Measurements from ENCODE around the gene VWF.

Gene VWF

GRCh38 chr12:6124411-6125309 is at the start of gene VWF:
TSS of gene VWF (minus strand) at chr12:6124670. CDS start at chr12:6123196, 1,474 bp downstream.
- no peak for DNase-seq (ENCODE audit: low read depth, low spot score)
- no peak within 1 kb of the TSS for H3K4me3 ChIP-seq (ENCODE audit: insufficient read length, low read depth)

GRCh38 chr12:6172862-6173261 is 48.4 kb upstream of the VWF start:
- H3K27me3 ChIP-seq (ENCODE audit: insufficient read depth, insufficient read length) = no peaks in the 10 kb centered on the region
- H3K9ac ChIP-seq (ENCODE audit: insufficient read length, low read depth) = no peak overlapping the region
- peaks cover 13% of the 10 kb centered on the region for H3K9me3 ChIP-seq (ENCODE audit: insufficient read depth, low read length)
- no peak overlapping the region for H3K4me3 ChIP-seq (ENCODE audit: insufficient read length, low read depth)
- H3K36me3 ChIP-seq (ENCODE audit: insufficient read depth, insufficient read length, low read length) = no peaks in the 10 kb centered on the region
- TF ChIP-seq ZNF274 (IDR thresholded peaks at IDR 0.05; ENCODE audit: low read depth, low read length) (no peak), SUZ12 (IDR thresholded peaks at IDR 0.05; ENCODE audit: extremely low read depth, insufficient read depth, insufficient read length) (no peak), YY1 (IDR thresholded peaks at IDR 0.05; ENCODE audit: insufficient read depth, insufficient read length) (no peak)
- DNase-seq (ENCODE audit: low read depth, low spot score) = no peak
- no peaks in the 10 kb centered on the region for H3K4me1 ChIP-seq (ENCODE audit: insufficient read depth, insufficient read length)

More at GRCh38 chr12:6124411-6125309, at the start of gene VWF:
- peaks cover 3% of the 10 kb centered on the region for H3K27me3 ChIP-seq (ENCODE audit: insufficient read depth, insufficient read length)
- H3K9ac ChIP-seq (ENCODE audit: insufficient read length, low read depth) = no peak within 1 kb of the TSS
- TF ChIP-seq YY1 (IDR thresholded peaks at IDR 0.05; ENCODE audit: insufficient read depth, insufficient read length) (no peak), ZNF274 (IDR thresholded peaks at IDR 0.05; ENCODE audit: low read depth, low read length) (no peak), SUZ12 (IDR thresholded peaks at IDR 0.05; ENCODE audit: extremely low read depth, insufficient read depth, insufficient read length) (no peak)
- H3K4me1 ChIP-seq (ENCODE audit: insufficient read depth, insufficient read length) = peaks cover 15% of the 10 kb centered on the region
- no peaks in the 10 kb centered on the region for H3K9me3 ChIP-seq (ENCODE audit: insufficient read depth, low read length)
- H3K36me3 ChIP-seq (ENCODE audit: insufficient read depth, insufficient read length, low read length) = no peaks in the 10 kb centered on the region

DNA sequence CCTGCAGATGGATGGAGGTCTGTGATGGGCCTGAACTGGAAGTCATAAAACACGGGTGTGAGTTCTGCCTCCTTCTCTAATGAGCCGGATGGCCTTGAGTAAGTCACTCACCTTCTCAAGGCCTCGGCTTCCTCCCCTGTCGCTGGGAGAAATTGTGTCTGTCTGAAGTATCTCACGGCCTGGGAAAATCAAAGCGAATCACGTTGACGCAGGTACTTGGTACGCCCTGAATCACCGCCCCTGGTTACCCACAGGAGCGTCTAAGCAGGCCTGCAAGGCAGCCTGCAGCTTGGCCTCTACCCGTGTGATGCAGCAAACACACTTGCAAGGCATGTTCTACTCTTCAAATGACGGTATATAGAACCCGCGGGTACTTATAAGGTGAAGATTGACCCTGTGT is 47.6 kb upstream of the VWF start:
- Histone ChIP-seq H3K4me3 (ENCODE audit: insufficient read length, low read depth) (no peak overlapping the region), H3K27me3 (ENCODE audit: insufficient read depth, insufficient read length) (no peaks in the 10 kb centered on the region), H3K4me1 (ENCODE audit: insufficient read depth, insufficient read length) (no peaks in the 10 kb centered on the region), H3K36me3 (ENCODE audit: insufficient read depth, insufficient read length, low read length) (no peaks in the 10 kb centered on the region), H3K9me3 (ENCODE audit: insufficient read depth, low read length) (peaks cover 13% of the 10 kb centered on the region), H3K9ac (ENCODE audit: insufficient read length, low read depth) (no peak overlapping the region)
- TF ChIP-seq YY1 (IDR thresholded peaks at IDR 0.05; ENCODE audit: insufficient read depth, insufficient read length) (no peak), ZNF274 (IDR thresholded peaks at IDR 0.05; ENCODE audit: low read depth, low read length) (no peak), SUZ12 (IDR thresholded peaks at IDR 0.05; ENCODE audit: extremely low read depth, insufficient read depth, insufficient read length) (no peak)
- no peak for DNase-seq (ENCODE audit: low read depth, low spot score)

GRCh38 chr12:6171409-6172015 is 47.0 kb upstream of the VWF start:
- Histone ChIP-seq H3K9ac (ENCODE audit: insufficient read length, low read depth) (no peak overlapping the region), H3K4me3 (ENCODE audit: insufficient read length, low read depth) (no peak overlapping the region), H3K9me3 (ENCODE audit: insufficient read depth, low read length) (peaks cover 13% of the 10 kb centered on the region), H3K36me3 (ENCODE audit: insufficient read depth, insufficient read length, low read length) (no peaks in the 10 kb centered on the region), H3K27me3 (ENCODE audit: insufficient read depth, insufficient read length) (no peaks in the 10 kb centered on the region), H3K4me1 (ENCODE audit: insufficient read depth, insufficient read length) (no peaks in the 10 kb centered on the region)
- DNase-seq (ENCODE audit: low read depth, low spot score) = no peak
- TF ChIP-seq SUZ12 (IDR thresholded peaks at IDR 0.05; ENCODE audit: extremely low read depth, insufficient read depth, insufficient read length) (no peak), YY1 (IDR thresholded peaks at IDR 0.05; ENCODE audit: insufficient read depth, insufficient read length) (no peak), ZNF274 (IDR thresholded peaks at IDR 0.05; ENCODE audit: low read depth, low read length) (no peak)

- Histone ChIP-seq H3K27me3 (ENCODE audit: insufficient read depth, insufficient read length) (no peaks in the 10 kb centered on the region), H3K36me3 (ENCODE audit: insufficient read depth, insufficient read length, low read length) (no peaks in the 10 kb centered on the region), H3K4me1 (ENCODE audit: insufficient read depth, insufficient read length) (no peaks in the 10 kb centered on the region), H3K9ac (ENCODE audit: insufficient read length, low read depth) (no peak overlapping the region), H3K4me3 (ENCODE audit: insufficient read length, low read depth) (no peak overlapping the region), H3K9me3 (ENCODE audit: insufficient read depth, low read length) (no peaks in the 10 kb centered on the region)
- no peak for DNase-seq (ENCODE audit: low read depth, low spot score)
- TF ChIP-seq ZNF274 (IDR thresholded peaks at IDR 0.05; ENCODE audit: low read depth, low read length) (no peak), SUZ12 (IDR thresholded peaks at IDR 0.05; ENCODE audit: extremely low read depth, insufficient read depth, insufficient read length) (no peak), YY1 (IDR thresholded peaks at IDR 0.05; ENCODE audit: insufficient read depth, insufficient read length) (no peak)
Measured at GRCh38 chr12:6167327-6168280, 43.1 kb upstream of the VWF start.

GRCh38 chr12:6166808-6167207 is 42.3 kb upstream of the VWF start:
- no peaks in the 10 kb centered on the region for H3K9me3 ChIP-seq (ENCODE audit: insufficient read depth, low read length)
- DNase-seq (ENCODE audit: low read depth, low spot score) = no peak
- H3K9ac ChIP-seq (ENCODE audit: insufficient read length, low read depth) = no peak overlapping the region
- H3K4me3 ChIP-seq (ENCODE audit: insufficient read length, low read depth) = no peak overlapping the region
- no peaks in the 10 kb centered on the region for H3K27me3 ChIP-seq (ENCODE audit: insufficient read depth, insufficient read length)
- no peaks in the 10 kb centered on the region for H3K36me3 ChIP-seq (ENCODE audit: insufficient read depth, insufficient read length, low read length)
- TF ChIP-seq YY1 (IDR thresholded peaks at IDR 0.05; ENCODE audit: insufficient read depth, insufficient read length) (no peak), SUZ12 (IDR thresholded peaks at IDR 0.05; ENCODE audit: extremely low read depth, insufficient read depth, insufficient read length) (no peak), ZNF274 (IDR thresholded peaks at IDR 0.05; ENCODE audit: low read depth, low read length) (no peak)
- H3K4me1 ChIP-seq (ENCODE audit: insufficient read depth, insufficient read length) = no peaks in the 10 kb centered on the region
